Epithelial cell of prostate (primary cell): ENCODE measurements around the gene MPLKIP.
"Not testable (repeated sequence)": the region's sequence is repeated elsewhere in the genome, so short reads cannot be mapped to it uniquely, and the experiment has no call there.

ENCODE experiments used
- DNase-seq: peaks from one replicate; pipeline ENCODE4 v3.0.0-alpha.2; 2011; ENCODE audit warnings: low read depth, low spot score
- H3K27ac ChIP-seq: fragments of 450-650 bp; 2 replicates; pipeline ENCODE4 v1.5.1; 2017; ENCODE audit warnings: mild to moderate bottlenecking

Gene MPLKIP

GRCh38 chr7:40135317-40135610 is 842 bp upstream of the MPLKIP start:
- DNase-seq, result no peak
- peak overlapping the region; percentile 80 for H3K27ac ChIP-seq

- H3K27ac ChIP-seq, result peak overlapping the region; percentile 80
- no peak for DNase-seq
Observed at GRCh38 chr7:40133561-40134427, 628 bp downstream of the MPLKIP start.

GRCh38 chr7:40122940-40123254 is 11.5 kb downstream of the MPLKIP start:
- H3K27ac ChIP-seq, result no peak overlapping the region
- no peak for DNase-seq

GRCh38 chr7:40122100-40122939 is 12.1 kb downstream of the MPLKIP start:
- H3K27ac ChIP-seq, DNase-seq: not testable (repeated sequence)

- H3K27ac ChIP-seq, result no peak overlapping the region
- DNase-seq, result no peak
Observed at GRCh38 chr7:40120020-40120419, 14.4 kb downstream of the MPLKIP start.

GRCh38 chr7:40118201-40118600 is 16.2 kb downstream of the MPLKIP start:
- H3K27ac ChIP-seq, DNase-seq: not testable (repeated sequence)

- H3K27ac ChIP-seq, result peak overlapping the region; percentile 37
- DNase-seq, result peak; percentile 14
Observed at GRCh38 chr7:40117199-40117598, 17.2 kb downstream of the MPLKIP start.

- H3K27ac ChIP-seq, result peak overlapping the region; percentile 5
- DNase-seq, result no peak
Observed at GRCh38 chr7:40115936-40116335, 18.5 kb downstream of the MPLKIP start.

GRCh38 chr7:40105879-40106473 is 28.4 kb downstream of the MPLKIP start:
- no peak for DNase-seq
- no peak overlapping the region for H3K27ac ChIP-seq

GRCh38 chr7:40102897-40103296 is 31.5 kb downstream of the MPLKIP start:
- H3K27ac ChIP-seq, result no peak overlapping the region
- DNase-seq, result no peak

- DNase-seq, result no peak
- no peak overlapping the region for H3K27ac ChIP-seq
Observed at GRCh38 chr7:40101201-40101600, 33.2 kb downstream of the MPLKIP start.

GRCh38 chr7:40099837-40100236 is 34.6 kb downstream of the MPLKIP start:
- no peak for DNase-seq
- no peak overlapping the region for H3K27ac ChIP-seq

GRCh38 chr7:40098810-40099209 is 35.6 kb downstream of the MPLKIP start:
- DNase-seq, result no peak
- no peak overlapping the region for H3K27ac ChIP-seq

- DNase-seq, result no peak
- no peak overlapping the region for H3K27ac ChIP-seq
Observed at GRCh38 chr7:40097728-40098127, 36.7 kb downstream of the MPLKIP start.

- H3K27ac ChIP-seq, result no peak overlapping the region
- no peak for DNase-seq
Observed at GRCh38 chr7:40095695-40096327, 38.6 kb downstream of the MPLKIP start.

- H3K27ac ChIP-seq, result no peak overlapping the region
- no peak for DNase-seq
Observed at GRCh38 chr7:40095230-40095629, 39.2 kb downstream of the MPLKIP start.

GRCh38 chr7:40093631-40094350 is 40.6 kb downstream of the MPLKIP start:
- DNase-seq, result no peak
- no peak overlapping the region for H3K27ac ChIP-seq

GRCh38 chr7:40092182-40092581 is 42.2 kb downstream of the MPLKIP start:
- no peak for DNase-seq
- H3K27ac ChIP-seq, result no peak overlapping the region

GRCh38 chr7:40077849-40078248 is 56.6 kb downstream of the MPLKIP start:
- no peak overlapping the region for H3K27ac ChIP-seq
- no peak for DNase-seq
